ENCODE data around the gene CEACAM16. TPM values are rescaled to one million over a fixed set of nuclear protein-coding genes. Genes with fewer than 3 reads are reported as not detected.

The CEACAM16 gene
- total RNA-seq, 2 donors from 2014 or later = not detected

- WGBS, 2 experiments (ENCODE audit: insufficient coverage in 1 of 2, insufficient read length in 1 of 2) = 94% methylated on average over 7 of the region's 7 CpGs
- H3K27ac Mint-ChIP-seq = no peak overlapping the region
Measured at GRCh38 chr19:44662691-44663385, 36.1 kb upstream of the CEACAM16 start.

DNA sequence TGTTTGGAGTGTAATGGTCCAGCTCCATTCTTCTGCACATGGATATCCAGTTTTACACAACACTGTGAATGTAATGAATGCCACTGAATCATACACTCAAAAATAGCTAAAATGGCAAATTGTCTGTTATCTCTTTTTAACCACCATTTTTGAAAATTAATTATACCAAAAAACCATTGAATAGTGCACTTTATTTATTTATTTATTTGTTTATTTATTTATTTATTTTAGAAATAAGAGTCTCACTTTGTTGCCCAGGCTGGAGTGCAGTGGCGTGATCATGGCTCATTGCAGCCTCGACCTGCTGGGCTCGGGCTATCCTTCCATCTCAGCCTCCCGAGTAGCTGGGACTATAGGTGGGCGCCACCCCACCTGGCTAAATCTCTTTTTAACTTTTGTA lies 35.0 kb upstream of the CEACAM16 start:
- Histone ChIP-seq H3K36me3 (ENCODE audit: control insufficient read depth, insufficient read depth, low read length) (peaks cover 41% of the 10 kb centered on the region), H3K9ac (ENCODE audit: extremely low read depth, low read length, poor library complexity, severe bottlenecking) (no peak overlapping the region), H3K4me3 (ENCODE audit: low read length) (no peak overlapping the region), H3K4me1 (ENCODE audit: control insufficient read depth, insufficient read depth, low read length) (no peaks in the 10 kb centered on the region), H3K27ac (ENCODE audit: low read depth, low read length) (no peak overlapping the region), H3K27me3 (ENCODE audit: control insufficient read depth, insufficient read depth, low read length, poor library complexity, severe bottlenecking) (no peaks in the 10 kb centered on the region), H3K9me3 (ENCODE audit: control insufficient read depth, low read length) (no peaks in the 10 kb centered on the region)
- WGBS, 2 experiments (ENCODE audit: insufficient coverage in 1 of 2, insufficient read length in 1 of 2) = 91 to 100% methylated on average over 3 to 5 of the region's 5 CpGs
- no peaks in the 10 kb centered on the region for H3K27me3 Mint-ChIP-seq (ENCODE audit: insufficient read depth)
- no peaks in the 10 kb centered on the region for H3K9me3 Mint-ChIP-seq
- H3K36me3 Mint-ChIP-seq (ENCODE audit: low read depth) = peaks cover 36% of the 10 kb centered on the region
- H3K4me3 Mint-ChIP-seq = no peak overlapping the region
- no peak for TF ChIP-seq CTCF (conservative IDR thresholded peaks at IDR 0.05)
- no peak overlapping the region for H3K27ac Mint-ChIP-seq
- DNase-seq = no peak
- H3K4me1 Mint-ChIP-seq = peaks cover 5% of the 10 kb centered on the region

More at GRCh38 chr19:44662691-44663385, 36.1 kb upstream of the CEACAM16 start:
- Mint-ChIP-seq H3K4me3 (no peak overlapping the region), H3K27me3 (ENCODE audit: insufficient read depth) (no peaks in the 10 kb centered on the region), H3K4me1 (peaks cover 5% of the 10 kb centered on the region), H3K36me3 (ENCODE audit: low read depth) (peaks cover 46% of the 10 kb centered on the region), H3K9me3 (no peaks in the 10 kb centered on the region)
- H3K9me3 ChIP-seq (ENCODE audit: control insufficient read depth, low read length) = no peaks in the 10 kb centered on the region
- no peak for TF ChIP-seq CTCF (conservative IDR thresholded peaks at IDR 0.05)
- DNase-seq = no peak
- H3K36me3 ChIP-seq (ENCODE audit: control insufficient read depth, insufficient read depth, low read length) = peaks cover 53% of the 10 kb centered on the region
- H3K9ac ChIP-seq (ENCODE audit: extremely low read depth, low read length, poor library complexity, severe bottlenecking) = no peak overlapping the region
- no peaks in the 10 kb centered on the region for H3K27me3 ChIP-seq (ENCODE audit: control insufficient read depth, insufficient read depth, low read length, poor library complexity, severe bottlenecking)
- no peak overlapping the region for H3K27ac ChIP-seq (ENCODE audit: low read depth, low read length)
- no peaks in the 10 kb centered on the region for H3K4me1 ChIP-seq (ENCODE audit: control insufficient read depth, insufficient read depth, low read length)
- H3K4me3 ChIP-seq (ENCODE audit: low read length) = no peak overlapping the region

DNA sequence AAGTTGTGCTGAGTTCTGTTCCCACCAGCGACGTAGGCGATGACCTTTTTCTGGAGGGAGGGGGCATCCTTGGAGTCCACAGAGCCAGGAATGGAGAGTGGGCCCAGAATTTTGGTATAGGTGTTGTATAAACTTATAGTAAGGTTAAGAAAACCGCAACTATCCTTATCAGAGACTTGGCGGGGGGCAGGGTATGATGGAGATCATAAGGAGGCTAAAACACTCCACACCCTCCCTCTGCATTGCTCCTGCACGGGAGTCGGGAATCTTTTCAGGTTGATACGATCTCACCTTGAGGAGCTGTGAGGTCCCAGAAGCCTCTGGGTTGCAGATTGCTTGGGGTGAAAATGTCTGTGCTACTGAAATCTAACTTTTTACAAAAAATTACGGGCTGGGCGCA lies 34.0 kb upstream of the CEACAM16 start:
- no peak for DNase-seq
- peaks cover 28% of the 10 kb centered on the region for H3K36me3 Mint-ChIP-seq (ENCODE audit: low read depth)
- Histone ChIP-seq H3K36me3 (ENCODE audit: control insufficient read depth, insufficient read depth, low read length) (peaks cover 32% of the 10 kb centered on the region), H3K27ac (ENCODE audit: low read depth, low read length) (no peak overlapping the region), H3K4me3 (ENCODE audit: low read length) (no peak overlapping the region), H3K4me1 (ENCODE audit: control insufficient read depth, insufficient read depth, low read length) (no peaks in the 10 kb centered on the region), H3K9me3 (ENCODE audit: control insufficient read depth, low read length) (no peaks in the 10 kb centered on the region), H3K27me3 (ENCODE audit: control insufficient read depth, insufficient read depth, low read length, poor library complexity, severe bottlenecking) (no peaks in the 10 kb centered on the region), H3K9ac (ENCODE audit: extremely low read depth, low read length, poor library complexity, severe bottlenecking) (no peak overlapping the region)
- H3K27ac Mint-ChIP-seq = no peak overlapping the region
- no peak overlapping the region for H3K4me3 Mint-ChIP-seq
- H3K9me3 Mint-ChIP-seq = no peaks in the 10 kb centered on the region
- no peak for TF ChIP-seq CTCF (conservative IDR thresholded peaks at IDR 0.05)
- H3K4me1 Mint-ChIP-seq = peaks cover 5% of the 10 kb centered on the region
- no peaks in the 10 kb centered on the region for H3K27me3 Mint-ChIP-seq (ENCODE audit: insufficient read depth)
- 87 to 91% methylated on average over 8 to 10 of the region's 10 CpGs for WGBS, 2 experiments (ENCODE audit: insufficient coverage in 1 of 2, insufficient read length in 1 of 2)

Measured in endodermal cell (in vitro differentiated cells).